Rectal smooth muscle tissue (tissue), 1 donor: ENCODE data around the gene KCNK7.

Source experiments
- H3K27ac ChIP-seq: one replicate; pipeline ENCODE4 v1.7.0; 2013; ENCODE audit warnings: low read depth, low read length, inconsistent platforms
- H3K27me3 ChIP-seq: one replicate; pipeline ENCODE4 v1.7.0; 2013; ENCODE audit warnings: low read length; ENCODE audit not compliant: control insufficient read depth, insufficient read depth
- H3K36me3 ChIP-seq: one replicate; pipeline ENCODE4 v1.7.0; 2013; ENCODE audit warnings: low read length; ENCODE audit not compliant: control insufficient read depth, insufficient read depth
- H3K4me1 ChIP-seq: one replicate; pipeline ENCODE4 v1.7.0; 2013; ENCODE audit warnings: low read length; ENCODE audit not compliant: control insufficient read depth, insufficient read depth
- H3K4me3 ChIP-seq: one replicate; pipeline ENCODE4 v1.7.0; 2013; ENCODE audit warnings: low read length
- H3K9ac ChIP-seq: one replicate; pipeline ENCODE4 v1.7.0; 2013; ENCODE audit warnings: low read length

Gene KCNK7

GRCh38 chr11:65586676-65587075 is 8.9 kb downstream of the KCNK7 start:
- Histone ChIP-seq H3K27ac (peak overlapping the region; percentile 19), H3K9ac (no peak overlapping the region), H3K36me3 (peaks cover 25% of the 10 kb centered on the region)

GRCh38 chr11:65586247-65586630 is 9.4 kb downstream of the KCNK7 start:
- H3K9ac ChIP-seq, result no peak overlapping the region
- H3K27ac ChIP-seq, result peak overlapping the region; percentile 19
- H3K4me3 ChIP-seq, result no peak overlapping the region
- H3K4me1 ChIP-seq, result peaks cover 18% of the 10 kb centered on the region
- H3K27me3 ChIP-seq, result no peaks in the 10 kb centered on the region
- H3K36me3 ChIP-seq, result peaks cover 29% of the 10 kb centered on the region

More at GRCh38 chr11:65586676-65587075, 8.9 kb downstream of the KCNK7 start:
- no peak overlapping the region for H3K4me3 ChIP-seq
- H3K27me3 ChIP-seq, result no peaks in the 10 kb centered on the region
- peaks cover 18% of the 10 kb centered on the region for H3K4me1 ChIP-seq

GRCh38 chr11:65585396-65586246 is 10.0 kb downstream of the KCNK7 start:
- Histone ChIP-seq H3K27ac (peak overlapping the region; percentile 19), H3K4me3 (no peak overlapping the region), H3K36me3 (peaks cover 35% of the 10 kb centered on the region), H3K9ac (no peak overlapping the region), H3K27me3 (no peaks in the 10 kb centered on the region), H3K4me1 (peaks cover 18% of the 10 kb centered on the region)

- H3K27me3 ChIP-seq, result no peaks in the 10 kb centered on the region
- peaks cover 40% of the 10 kb centered on the region for H3K36me3 ChIP-seq
- H3K27ac ChIP-seq, result no peak overlapping the region
- no peak overlapping the region for H3K9ac ChIP-seq
- H3K4me3 ChIP-seq, result no peak overlapping the region
- H3K4me1 ChIP-seq, result peaks cover 18% of the 10 kb centered on the region
Measured at GRCh38 chr11:65584723-65585171, 10.9 kb downstream of the KCNK7 start.

GRCh38 chr11:65584106-65584505 is 11.5 kb downstream of the KCNK7 start:
- Histone ChIP-seq H3K9ac (no peak overlapping the region), H3K36me3 (peaks cover 42% of the 10 kb centered on the region), H3K4me3 (no peak overlapping the region), H3K27me3 (no peaks in the 10 kb centered on the region), H3K4me1 (peaks cover 18% of the 10 kb centered on the region), H3K27ac (peak overlapping the region; percentile 25)

GRCh38 chr11:65583589-65583988 is 12.0 kb downstream of the KCNK7 start:
- peaks cover 18% of the 10 kb centered on the region for H3K4me1 ChIP-seq
- no peak overlapping the region for H3K4me3 ChIP-seq
- peaks cover 42% of the 10 kb centered on the region for H3K36me3 ChIP-seq
- H3K27ac ChIP-seq, result no peak overlapping the region
- no peak overlapping the region for H3K9ac ChIP-seq
- H3K27me3 ChIP-seq, result no peaks in the 10 kb centered on the region

GRCh38 chr11:65581928-65582327 is 13.7 kb downstream of the KCNK7 start:
- H3K4me1 ChIP-seq, result peaks cover 13% of the 10 kb centered on the region
- no peak overlapping the region for H3K27ac ChIP-seq
- no peak overlapping the region for H3K4me3 ChIP-seq
- peaks cover 39% of the 10 kb centered on the region for H3K36me3 ChIP-seq
- H3K27me3 ChIP-seq, result no peaks in the 10 kb centered on the region
- H3K9ac ChIP-seq, result no peak overlapping the region

GRCh38 chr11:65580756-65581155 is 14.8 kb downstream of the KCNK7 start:
- H3K27ac ChIP-seq, result no peak overlapping the region
- H3K36me3 ChIP-seq, result peaks cover 34% of the 10 kb centered on the region
- peaks cover 7% of the 10 kb centered on the region for H3K4me1 ChIP-seq
- no peaks in the 10 kb centered on the region for H3K27me3 ChIP-seq
- no peak overlapping the region for H3K4me3 ChIP-seq
- no peak overlapping the region for H3K9ac ChIP-seq

- Histone ChIP-seq H3K27me3 (no peaks in the 10 kb centered on the region), H3K36me3 (peaks cover 34% of the 10 kb centered on the region), H3K27ac (no peak overlapping the region), H3K4me1 (peaks cover 11% of the 10 kb centered on the region), H3K4me3 (no peak overlapping the region), H3K9ac (no peak overlapping the region)
Measured at GRCh38 chr11:65580031-65580692, 15.4 kb downstream of the KCNK7 start.

GRCh38 chr11:65579291-65579690 is 16.3 kb downstream of the KCNK7 start:
- Histone ChIP-seq H3K4me1 (peaks cover 14% of the 10 kb centered on the region), H3K4me3 (no peak overlapping the region), H3K27me3 (no peaks in the 10 kb centered on the region), H3K36me3 (peaks cover 32% of the 10 kb centered on the region), H3K27ac (no peak overlapping the region), H3K9ac (no peak overlapping the region)

GRCh38 chr11:65578667-65579066 is 16.9 kb downstream of the KCNK7 start:
- no peak overlapping the region for H3K27ac ChIP-seq
- H3K27me3 ChIP-seq, result no peaks in the 10 kb centered on the region
- peaks cover 26% of the 10 kb centered on the region for H3K36me3 ChIP-seq
- no peak overlapping the region for H3K9ac ChIP-seq
- no peak overlapping the region for H3K4me3 ChIP-seq
- peaks cover 14% of the 10 kb centered on the region for H3K4me1 ChIP-seq

- H3K27ac ChIP-seq, result peak overlapping the region; percentile 98
- H3K4me3 ChIP-seq, result peak overlapping the region; percentile 86
- H3K36me3 ChIP-seq, result peaks cover 26% of the 10 kb centered on the region
- H3K27me3 ChIP-seq, result no peaks in the 10 kb centered on the region
- H3K9ac ChIP-seq, result no peak overlapping the region
- H3K4me1 ChIP-seq, result peaks cover 20% of the 10 kb centered on the region
Measured at GRCh38 chr11:65578134-65578533, 17.5 kb downstream of the KCNK7 start.
